Liver (tissue), 9 donors: ENCODE data around the gene ARL13B. TPM values are rescaled to one million over a fixed set of nuclear protein-coding genes. Genes with fewer than 3 reads are reported as not detected.

Experiments
- DNase-seq: peaks from one replicate; pipeline ENCODE4 v3.0.0-alpha.2; 2017; ENCODE audit warnings: low spot score
- H3K27ac ChIP-seq, 2 donors: one replicate each; pipeline ENCODE4 v1.7.0; 2013; ENCODE audit warnings: inconsistent platforms in 2 of 2, low read length in 2 of 2, control low read depth in 1 of 2, low read depth in 1 of 2, mild to moderate bottlenecking in 1 of 2
- H3K27me3 ChIP-seq, 4 donors: one replicate each; pipeline versions ENCODE4 v1.6.1 to v1.7.0; 2013; ENCODE audit warnings: low read length in 3 of 4, inconsistent platforms in 1 of 4, mild to moderate bottlenecking in 1 of 4, moderate library complexity in 1 of 4; ENCODE audit not compliant: control insufficient read depth in 4 of 4, insufficient read depth in 4 of 4
- H3K36me3 ChIP-seq, 4 donors: one replicate each; pipeline versions ENCODE4 v1.6.1 to v1.7.0; 2013; ENCODE audit warnings: low read length in 3 of 4, mild to moderate bottlenecking in 3 of 4, low read depth in 1 of 4, moderate library complexity in 1 of 4; ENCODE audit not compliant: control insufficient read depth in 4 of 4, insufficient read depth in 3 of 4
- H3K4me1 ChIP-seq, 4 donors: one replicate each; pipeline versions ENCODE4 v1.6.1 to v1.7.0; 2013; ENCODE audit warnings: low read length in 3 of 4, mild to moderate bottlenecking in 3 of 4, moderate library complexity in 1 of 4; ENCODE audit not compliant: control insufficient read depth in 4 of 4, insufficient read depth in 4 of 4
- H3K4me3 ChIP-seq, 3 donors: one replicate each; pipeline versions ENCODE4 v1.6.1 to v1.7.0; 2013; ENCODE audit warnings: low read length in 3 of 3, control low read depth in 1 of 3, low read depth in 1 of 3, mild to moderate bottlenecking in 1 of 3
- H3K9ac ChIP-seq, 2 donors: one replicate each; pipeline ENCODE4 v1.7.0; 2013; ENCODE audit warnings: low read length in 2 of 2, mild to moderate bottlenecking in 2 of 2, moderate library complexity in 2 of 2, control low read depth in 1 of 2, low read depth in 1 of 2
- H3K9me3 ChIP-seq, 4 donors: one replicate each; pipeline versions ENCODE4 v1.6.1 to v1.7.0; 2013; ENCODE audit warnings: low read length in 3 of 4; ENCODE audit not compliant: control insufficient read depth in 4 of 4
- EGR1 ChIP-seq, 2 donors: IDR thresholded peaks; 2 replicates each; pipeline ENCODE4 v1.6.1; 2016 to 2018; ENCODE audit warnings: antibody characterized with exemption in 2 of 2, low read depth in 2 of 2
- FOXA1 ChIP-seq: IDR thresholded peaks from 2 replicates; pipeline ENCODE4 v1.6.1; 2016; ENCODE audit warnings: antibody characterized with exemption
- FOXA2 ChIP-seq: IDR thresholded peaks from 2 replicates; pipeline ENCODE4 v1.6.1; 2016; ENCODE audit warnings: antibody characterized with exemption
- GABPA ChIP-seq, 2 donors: IDR thresholded peaks in 1 of 2; conservative IDR thresholded peaks in 1 of 2; 2 replicates each; pipeline ENCODE4 v1.6.1; 2016; ENCODE audit warnings: antibody characterized with exemption in 2 of 2, mild to moderate bottlenecking in 1 of 2, moderate library complexity in 1 of 2
- HNF4A ChIP-seq, 2 donors: conservative IDR thresholded peaks; 2 replicates each; pipeline ENCODE4 v1.6.1; 2016; ENCODE audit warnings: antibody characterized with exemption in 2 of 2, mild to moderate bottlenecking in 2 of 2
- HNF4G ChIP-seq: IDR thresholded peaks from 2 replicates; pipeline ENCODE4 v1.6.1; 2016; ENCODE audit warnings: antibody characterized with exemption
- JUND ChIP-seq, 2 donors: IDR thresholded peaks; 2 replicates each; pipeline ENCODE4 v1.6.1; 2016; ENCODE audit warnings: antibody characterized with exemption in 2 of 2
- NR2F2 ChIP-seq: IDR thresholded peaks from 2 replicates; pipeline ENCODE4 v1.6.1; 2016; ENCODE audit warnings: antibody characterized with exemption
- RAD21 ChIP-seq, 2 donors: IDR thresholded peaks; 2 replicates each; pipeline ENCODE4 v1.6.1; 2016; ENCODE audit warnings: antibody characterized with exemption in 2 of 2, mild to moderate bottlenecking in 2 of 2
- RXRA ChIP-seq, 2 donors: IDR thresholded peaks; 2 replicates each; pipeline ENCODE4 v1.6.1; 2017 to 2018; ENCODE audit warnings: antibody characterized with exemption in 2 of 2, mild to moderate bottlenecking in 1 of 2
- SP1 ChIP-seq: IDR thresholded peaks from 2 replicates; pipeline ENCODE4 v1.6.1; 2018; ENCODE audit warnings: antibody characterized with exemption, mild to moderate bottlenecking
- TAF1 ChIP-seq: conservative IDR thresholded peaks from 2 replicates; pipeline ENCODE4 v1.6.1; 2016; ENCODE audit warnings: antibody characterized with exemption, mild to moderate bottlenecking
- YY1 ChIP-seq: IDR thresholded peaks from 2 replicates; pipeline ENCODE4 v1.6.1; 2016; ENCODE audit warnings: antibody characterized with exemption, mild to moderate bottlenecking
- WGBS: extraction: QIAGEN DNeasy Blood & Tissue Kit; methylation state at CpG from one replicate; pipeline ENCODE4 v1.1.7; 2013; 5-methylcytosine and 5-hydroxymethylcytosine counted together
- polyA plus RNA-seq, 2 donors: library from polyadenylated mRNA; stranded (reverse) in 1 of 2; unstranded in 1 of 2; fragments of 200-250 nt in 1 of 2; fragments of >200 nt in 1 of 2; fragmentation: Nextera tagmentation in 1 of 2; extraction: Ambion mirVana in 1 of 2; gene quantifications; one replicate each; pipeline versions ENCODE4 v1.2.1 to v1.2.3, GENCODE V29; 2013 to 2015
- total RNA-seq, 2 donors: library from RNA; depleted of rRNA; stranded (reverse); fragments of >200 nt; gene quantifications; one replicate each; pipeline ENCODE4 v1.2.3, GENCODE V29; 2014
- TF ChIP-seq, protein P1 (sequence below): IDR thresholded peaks from 2 replicates; pipeline ENCODE4 v1.6.1; 2016; ENCODE audit warnings: antibody characterized with exemption
- TF ChIP-seq, protein P2 (sequence below): IDR thresholded peaks from 2 replicates; pipeline ENCODE4 v1.6.1; 2016; ENCODE audit warnings: antibody characterized with exemption
- TF ChIP-seq, protein P3 (sequence below): IDR thresholded peaks from 2 replicates; pipeline ENCODE4 v1.6.1; 2016; ENCODE audit warnings: antibody characterized with exemption
- TF ChIP-seq, protein P4 (sequence below): fragments of 150-350 bp; IDR thresholded peaks from 2 replicates; pipeline ENCODE4 v1.5.1; 2017; ENCODE audit warnings: improper control_type of control experiment, low read depth, low read length; ENCODE audit not compliant: missing input control
- TF ChIP-seq, protein P5 (sequence below): IDR thresholded peaks from 2 replicates; pipeline ENCODE4 v1.6.1; 2016; ENCODE audit warnings: antibody characterized with exemption, mild to moderate bottlenecking
- donor health status: healthy.
- donor health status: healthy.
- donor health status: healthy.
- donor health status: healthy.
- donor health status: healthy.

Gene ARL13B
- total and polyA plus RNA-seq, 4 donors: 3.0 to 5.8 (median 3.5) TPM

DNA sequence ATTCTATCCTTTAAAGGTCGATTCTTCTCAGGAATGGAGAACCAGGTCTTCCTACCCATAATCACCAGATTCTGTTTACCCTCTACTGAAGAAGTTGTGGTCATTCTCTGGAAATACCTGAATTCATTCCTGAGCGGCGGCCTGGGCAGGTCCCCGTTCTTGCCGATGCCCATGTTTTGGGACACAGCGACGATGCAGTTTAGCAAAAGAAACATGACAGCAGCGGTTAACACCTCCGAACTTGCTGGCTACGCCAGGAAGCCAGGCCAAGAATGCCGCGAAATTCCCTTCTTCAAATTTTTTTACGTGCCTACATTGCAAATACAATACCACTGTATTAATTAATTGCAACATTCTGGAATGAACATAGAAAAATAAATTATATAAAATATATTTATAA is 81.3 kb downstream of the ARL13B start:
- DNase-seq: no peak
- Histone ChIP-seq H3K27me3 (no peaks in the 10 kb centered on the region), H3K9me3 (no peaks in the 10 kb centered on the region), H3K9ac (no peak overlapping the region), H3K4me3 (no peak overlapping the region), H3K4me1 (peaks cover 0 to 19% (median 13%) of the 10 kb centered on the region in 4 donors), H3K36me3 (peaks cover 0 to 7% (median 5%) of the 10 kb centered on the region in 4 donors), H3K27ac (no peak overlapping the region)
- TF ChIP-seq, protein P1, sequence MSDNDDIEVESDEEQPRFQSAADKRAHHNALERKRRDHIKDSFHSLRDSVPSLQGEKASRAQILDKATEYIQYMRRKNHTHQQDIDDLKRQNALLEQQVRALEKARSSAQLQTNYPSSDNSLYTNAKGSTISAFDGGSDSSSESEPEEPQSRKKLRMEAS: no peak
- TF ChIP-seq TAF1 (no peak), RAD21 (IDR thresholded peaks at IDR 0.05) (no peak)
- TF ChIP-seq, protein P2, sequence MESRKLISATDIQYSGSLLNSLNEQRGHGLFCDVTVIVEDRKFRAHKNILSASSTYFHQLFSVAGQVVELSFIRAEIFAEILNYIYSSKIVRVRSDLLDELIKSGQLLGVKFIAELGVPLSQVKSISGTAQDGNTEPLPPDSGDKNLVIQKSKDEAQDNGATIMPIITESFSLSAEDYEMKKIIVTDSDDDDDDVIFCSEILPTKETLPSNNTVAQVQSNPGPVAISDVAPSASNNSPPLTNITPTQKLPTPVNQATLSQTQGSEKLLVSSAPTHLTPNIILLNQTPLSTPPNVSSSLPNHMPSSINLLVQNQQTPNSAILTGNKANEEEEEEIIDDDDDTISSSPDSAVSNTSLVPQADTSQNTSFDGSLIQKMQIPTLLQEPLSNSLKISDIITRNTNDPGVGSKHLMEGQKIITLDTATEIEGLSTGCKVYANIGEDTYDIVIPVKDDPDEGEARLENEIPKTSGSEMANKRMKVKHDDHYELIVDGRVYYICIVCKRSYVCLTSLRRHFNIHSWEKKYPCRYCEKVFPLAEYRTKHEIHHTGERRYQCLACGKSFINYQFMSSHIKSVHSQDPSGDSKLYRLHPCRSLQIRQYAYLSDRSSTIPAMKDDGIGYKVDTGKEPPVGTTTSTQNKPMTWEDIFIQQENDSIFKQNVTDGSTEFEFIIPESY: no peak
- TF ChIP-seq, protein P3, sequence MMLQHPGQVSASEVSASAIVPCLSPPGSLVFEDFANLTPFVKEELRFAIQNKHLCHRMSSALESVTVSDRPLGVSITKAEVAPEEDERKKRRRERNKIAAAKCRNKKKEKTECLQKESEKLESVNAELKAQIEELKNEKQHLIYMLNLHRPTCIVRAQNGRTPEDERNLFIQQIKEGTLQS: no peak
- 97% methylated on average over 13 of the region's 13 CpGs for WGBS

DNA sequence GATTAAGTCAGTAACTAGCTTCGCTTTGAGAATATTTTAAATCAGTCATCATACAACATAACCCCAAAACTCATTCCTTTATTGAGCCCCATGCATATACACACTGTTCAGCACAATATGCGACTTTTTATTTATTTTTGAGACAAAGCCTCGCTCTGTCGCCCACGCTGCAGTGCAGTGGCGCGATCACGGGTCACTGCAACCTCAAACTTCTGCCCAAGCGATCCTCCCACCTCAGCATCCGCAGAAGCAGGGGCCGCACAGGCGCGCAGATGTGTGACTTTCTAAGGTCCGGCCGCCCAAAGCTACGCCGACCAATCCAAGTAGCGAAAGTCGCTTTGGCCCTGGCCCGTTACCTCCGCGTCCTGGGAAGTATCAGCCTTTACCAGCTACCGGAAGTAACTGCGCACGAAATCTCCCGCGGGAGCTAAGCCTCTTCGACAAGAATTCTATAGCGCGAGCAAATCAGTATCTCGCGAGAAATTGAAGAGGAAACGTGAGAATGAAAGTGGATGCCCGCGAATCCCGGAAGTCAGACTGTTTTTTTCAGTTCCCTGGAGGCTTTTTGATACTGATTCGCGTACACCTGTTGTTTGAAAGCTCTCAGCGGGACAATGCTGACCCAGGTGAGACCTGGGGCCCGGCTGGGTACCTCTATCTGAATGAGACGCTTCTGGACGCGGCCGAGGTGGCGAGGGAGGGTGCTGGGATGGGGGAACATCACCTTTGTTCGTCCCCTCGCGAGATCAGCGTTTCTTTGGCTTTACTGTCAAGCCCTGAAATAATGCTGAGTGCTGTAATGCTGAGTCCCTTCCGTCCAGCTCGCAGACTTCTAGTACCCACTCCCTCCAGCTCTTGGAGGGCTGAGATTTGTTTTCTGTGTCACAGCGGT is 82.8 kb downstream of the ARL13B start, which contains the start of the genes DHFR2 and NSUN3:
Gene DHFR2 (minus strand): TSS at position 404 of the 892 bp plus-strand sequence. CDS start 1,405 bp downstream, outside the sequence.
Gene NSUN3 (plus strand): TSS at position 549 of the 892 bp plus-strand sequence. CDS start 66 bp downstream, at position 615.
- WGBS: under 1% methylated on average over 52 of the region's 52 CpGs
- Histone ChIP-seq H3K9ac (peak within 1 kb of the TSS; percentile 55 to 99), H3K4me1 (peaks cover 0 to 19% (median 13%) of the 10 kb centered on the region in 4 donors), H3K27ac (peak within 1 kb of the TSS; percentile 73 to 92), H3K27me3 (no peaks in the 10 kb centered on the region), H3K4me3 (peak within 1 kb of the TSS; percentile 72 to 97 (median 97)), H3K9me3 (no peaks in the 10 kb centered on the region), H3K36me3 (peaks cover 3 to 10% (median 6%) of the 10 kb centered on the region in 4 donors)
- TF ChIP-seq YY1 (peak; percentile 77), GABPA (IDR thresholded peaks at IDR 0.05 in 1 of 2, conservative IDR thresholded peaks at IDR 0.05 in 1 of 2) (peak; percentile 54 to 91), NR2F2 (peak; percentile 16), FOXA1 (no peak), RXRA (IDR thresholded peaks at IDR 0.05) (peak; percentile 34 to 43), HNF4A (conservative IDR thresholded peaks at IDR 0.05) (no peak), TAF1 (peak; percentile 94), RAD21 (IDR thresholded peaks at IDR 0.05) (peak in 1 of 2 donors; percentile 40), HNF4G (no peak), EGR1 (IDR thresholded peaks at IDR 0.05; ENCODE audit: low read depth in 2 of 2) (peak; percentile 15 to 58), FOXA2 (no peak), SP1 (peak; percentile 54), JUND (IDR thresholded peaks at IDR 0.05) (peak in 1 of 2 donors; percentile 8)
- TF ChIP-seq, protein P1: peak; percentile 88
- TF ChIP-seq, protein P2: peak; percentile 100
- TF ChIP-seq, protein P4, sequence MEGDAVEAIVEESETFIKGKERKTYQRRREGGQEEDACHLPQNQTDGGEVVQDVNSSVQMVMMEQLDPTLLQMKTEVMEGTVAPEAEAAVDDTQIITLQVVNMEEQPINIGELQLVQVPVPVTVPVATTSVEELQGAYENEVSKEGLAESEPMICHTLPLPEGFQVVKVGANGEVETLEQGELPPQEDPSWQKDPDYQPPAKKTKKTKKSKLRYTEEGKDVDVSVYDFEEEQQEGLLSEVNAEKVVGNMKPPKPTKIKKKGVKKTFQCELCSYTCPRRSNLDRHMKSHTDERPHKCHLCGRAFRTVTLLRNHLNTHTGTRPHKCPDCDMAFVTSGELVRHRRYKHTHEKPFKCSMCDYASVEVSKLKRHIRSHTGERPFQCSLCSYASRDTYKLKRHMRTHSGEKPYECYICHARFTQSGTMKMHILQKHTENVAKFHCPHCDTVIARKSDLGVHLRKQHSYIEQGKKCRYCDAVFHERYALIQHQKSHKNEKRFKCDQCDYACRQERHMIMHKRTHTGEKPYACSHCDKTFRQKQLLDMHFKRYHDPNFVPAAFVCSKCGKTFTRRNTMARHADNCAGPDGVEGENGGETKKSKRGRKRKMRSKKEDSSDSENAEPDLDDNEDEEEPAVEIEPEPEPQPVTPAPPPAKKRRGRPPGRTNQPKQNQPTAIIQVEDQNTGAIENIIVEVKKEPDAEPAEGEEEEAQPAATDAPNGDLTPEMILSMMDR: no peak
- TF ChIP-seq, protein P3: peak; percentile 63
- TF ChIP-seq, protein P5, sequence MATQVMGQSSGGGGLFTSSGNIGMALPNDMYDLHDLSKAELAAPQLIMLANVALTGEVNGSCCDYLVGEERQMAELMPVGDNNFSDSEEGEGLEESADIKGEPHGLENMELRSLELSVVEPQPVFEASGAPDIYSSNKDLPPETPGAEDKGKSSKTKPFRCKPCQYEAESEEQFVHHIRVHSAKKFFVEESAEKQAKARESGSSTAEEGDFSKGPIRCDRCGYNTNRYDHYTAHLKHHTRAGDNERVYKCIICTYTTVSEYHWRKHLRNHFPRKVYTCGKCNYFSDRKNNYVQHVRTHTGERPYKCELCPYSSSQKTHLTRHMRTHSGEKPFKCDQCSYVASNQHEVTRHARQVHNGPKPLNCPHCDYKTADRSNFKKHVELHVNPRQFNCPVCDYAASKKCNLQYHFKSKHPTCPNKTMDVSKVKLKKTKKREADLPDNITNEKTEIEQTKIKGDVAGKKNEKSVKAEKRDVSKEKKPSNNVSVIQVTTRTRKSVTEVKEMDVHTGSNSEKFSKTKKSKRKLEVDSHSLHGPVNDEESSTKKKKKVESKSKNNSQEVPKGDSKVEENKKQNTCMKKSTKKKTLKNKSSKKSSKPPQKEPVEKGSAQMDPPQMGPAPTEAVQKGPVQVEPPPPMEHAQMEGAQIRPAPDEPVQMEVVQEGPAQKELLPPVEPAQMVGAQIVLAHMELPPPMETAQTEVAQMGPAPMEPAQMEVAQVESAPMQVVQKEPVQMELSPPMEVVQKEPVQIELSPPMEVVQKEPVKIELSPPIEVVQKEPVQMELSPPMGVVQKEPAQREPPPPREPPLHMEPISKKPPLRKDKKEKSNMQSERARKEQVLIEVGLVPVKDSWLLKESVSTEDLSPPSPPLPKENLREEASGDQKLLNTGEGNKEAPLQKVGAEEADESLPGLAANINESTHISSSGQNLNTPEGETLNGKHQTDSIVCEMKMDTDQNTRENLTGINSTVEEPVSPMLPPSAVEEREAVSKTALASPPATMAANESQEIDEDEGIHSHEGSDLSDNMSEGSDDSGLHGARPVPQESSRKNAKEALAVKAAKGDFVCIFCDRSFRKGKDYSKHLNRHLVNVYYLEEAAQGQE: peak; percentile 84
- DNase-seq: peak; percentile 79
